ENCODE measurements around the gene SNX9.
"Not testable (repeated sequence)": the region's sequence is repeated elsewhere in the genome, so short reads cannot be mapped to it uniquely, and the experiment has no call there.

SNX9 gene

DNA sequence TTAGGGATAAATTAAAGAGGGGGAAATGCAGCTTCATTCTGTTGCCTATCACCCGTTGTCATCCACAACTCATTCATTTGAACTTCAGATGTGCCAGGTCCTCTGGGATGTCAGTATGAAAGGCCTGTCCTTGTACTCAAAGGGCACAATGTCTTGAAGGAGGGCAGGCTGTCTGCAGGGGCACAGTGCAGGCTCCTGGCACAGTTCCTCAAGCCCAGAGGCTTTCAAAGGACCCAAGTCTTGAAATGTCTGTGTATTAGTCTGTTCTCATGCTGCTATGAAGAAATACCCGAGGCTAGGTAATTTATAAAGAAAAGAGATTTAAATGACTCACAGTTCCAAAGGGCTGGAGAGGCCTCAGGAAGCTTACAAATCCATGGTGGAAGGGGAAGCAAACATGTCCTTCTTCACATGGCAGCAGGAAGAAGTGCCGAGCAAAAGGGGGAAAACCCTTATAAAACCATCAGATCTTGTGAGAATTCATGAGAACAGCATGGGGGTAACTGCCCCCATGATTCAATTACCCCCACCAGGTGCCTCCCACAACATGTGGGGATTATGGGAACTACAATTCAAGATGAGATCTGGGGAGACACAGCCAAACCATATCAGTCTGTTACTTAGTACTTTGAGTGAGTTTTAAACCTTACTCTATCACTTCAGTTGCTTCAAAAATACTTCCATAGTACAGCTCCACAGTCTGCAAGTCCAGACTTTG lies 9.4 kb downstream of the SNX9 start:
- DNase-seq, result no peak

GRCh38 chr6:157834549-157834948 lies 11.5 kb downstream of the SNX9 start:
- DNase-seq, result no peak

DNA sequence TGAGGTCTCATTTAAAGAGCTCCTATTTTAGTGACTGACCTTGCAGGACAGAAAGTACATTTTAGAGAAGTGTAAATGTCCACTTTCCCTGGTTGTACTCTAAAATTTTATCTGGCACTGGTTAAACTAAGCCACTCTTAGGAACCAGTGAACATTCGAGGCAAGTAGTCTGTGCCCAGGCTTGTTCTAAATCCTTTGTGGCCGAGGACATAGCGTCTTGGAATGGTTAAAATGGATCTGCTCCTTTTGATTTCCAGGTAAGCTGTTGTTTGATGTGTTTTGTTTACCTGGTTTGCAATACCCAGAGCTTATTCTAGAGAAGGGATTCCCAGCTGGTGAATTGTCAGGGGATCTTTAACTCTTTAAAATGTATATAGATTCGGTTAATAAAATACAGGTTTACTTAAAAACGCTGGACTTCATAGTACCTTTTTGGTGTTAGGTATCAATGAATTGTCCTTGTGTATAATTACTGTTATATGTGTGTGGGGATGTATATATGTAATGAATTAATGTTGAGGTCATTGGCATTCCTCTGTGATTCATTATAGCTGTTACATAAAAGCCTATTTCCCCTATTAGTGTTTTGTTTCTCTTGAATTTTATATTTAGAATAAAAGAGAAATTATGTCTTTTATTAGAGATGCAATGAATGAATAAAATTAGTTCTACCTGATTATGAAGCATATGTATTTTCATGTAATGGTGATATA lies 15.8 kb downstream of the SNX9 start:
- DNase-seq, result no peak

DNA sequence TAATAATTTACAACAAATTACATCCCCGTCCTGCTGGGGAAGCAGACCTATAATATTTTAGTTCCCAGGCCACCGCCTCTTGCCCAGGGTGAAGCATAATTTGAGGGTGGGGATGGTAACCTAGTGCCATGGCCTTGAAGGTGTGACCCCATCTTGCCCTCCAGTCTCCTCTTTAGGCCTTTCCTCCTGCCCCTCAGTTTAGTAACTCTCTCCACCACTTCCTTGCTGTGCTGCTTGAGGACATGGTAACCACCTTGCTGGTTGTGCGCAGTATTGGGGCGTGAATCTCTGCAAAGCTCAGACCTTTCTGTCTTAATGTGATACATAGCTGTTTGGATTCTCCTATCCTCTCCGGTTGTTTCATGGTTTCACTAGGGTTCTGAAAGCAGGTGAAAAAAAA lies 16.6 kb downstream of the SNX9 start:
- no peak for DNase-seq

DNA sequence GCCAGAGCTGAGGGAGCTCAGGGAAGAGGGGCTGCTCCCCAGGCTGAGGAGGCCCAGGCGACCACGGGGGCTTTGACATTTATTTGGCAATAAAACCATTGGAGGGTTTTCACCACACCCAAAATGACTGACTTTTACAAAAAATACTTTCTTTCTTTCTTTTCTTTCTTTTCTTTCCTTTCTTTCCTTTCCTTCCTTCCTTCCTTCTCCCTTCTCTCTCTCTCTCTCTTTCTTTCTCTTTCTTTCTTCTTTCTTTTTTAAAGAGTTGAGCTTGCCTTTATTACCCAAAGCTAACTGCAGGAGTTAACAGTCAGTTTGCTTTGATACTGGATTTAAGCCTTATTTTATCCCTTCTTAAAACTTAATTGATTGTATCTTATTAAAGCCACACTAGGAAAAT lies 17.2 kb downstream of the SNX9 start:
- DNase-seq, result no peak

- DNase-seq, result no peak
These were observed 17.7 kb downstream of the SNX9 start for GRCh38 chr6:157840776-157841175.

DNA sequence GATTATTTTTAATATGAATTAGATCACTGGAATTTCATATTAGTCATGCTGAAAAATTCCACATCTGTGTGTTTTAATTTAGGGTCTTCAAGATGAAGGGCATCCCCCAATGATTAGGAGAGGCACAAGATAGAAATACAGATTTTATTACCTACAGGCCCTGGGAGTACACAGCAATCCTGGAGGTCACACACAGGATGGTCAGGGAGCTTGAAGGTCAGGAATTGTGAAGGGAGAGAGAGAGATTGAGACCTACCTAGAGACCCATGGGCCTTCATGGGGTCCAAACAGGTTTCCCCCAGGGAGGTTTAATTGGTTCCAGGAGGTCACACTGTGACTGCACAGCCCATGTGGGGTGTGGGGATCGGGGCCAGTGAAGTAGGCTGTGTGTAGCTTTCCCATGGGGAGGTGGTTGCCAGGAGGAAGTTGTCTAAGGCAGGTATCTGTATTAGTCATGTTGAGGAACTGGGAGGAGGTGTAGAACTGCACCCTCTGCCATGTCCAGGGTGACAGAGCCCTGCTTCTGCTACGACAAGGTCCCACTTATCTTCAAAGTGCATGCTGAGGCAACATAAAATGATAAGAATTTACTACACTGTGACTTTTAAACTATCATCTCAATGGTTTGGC lies 18.3 kb downstream of the SNX9 start:
- DNase-seq, result no peak

DNA sequence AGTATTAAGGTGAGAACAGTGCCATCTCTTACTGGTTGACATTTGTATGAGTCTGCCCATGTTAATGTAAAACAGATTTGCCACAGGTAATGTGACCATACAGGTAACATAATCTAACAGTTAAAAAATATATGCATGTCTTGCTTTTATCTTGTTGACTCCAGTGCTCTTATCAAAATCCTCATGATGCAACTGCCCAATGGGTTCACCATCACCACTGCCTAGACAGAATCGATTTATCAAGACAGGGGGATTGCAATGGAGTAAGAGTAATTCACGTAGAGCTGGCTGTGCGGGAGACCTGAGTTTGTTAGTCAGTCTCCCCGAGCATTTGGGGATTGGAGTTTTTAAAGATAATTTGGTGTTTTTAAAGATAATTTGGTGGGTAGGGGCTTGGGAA lies 19.2 kb downstream of the SNX9 start:
- DNase-seq, result no peak

GRCh38 chr6:157844196-157844595 lies 21.1 kb downstream of the SNX9 start:
- not testable (repeated sequence) for DNase-seq

DNA sequence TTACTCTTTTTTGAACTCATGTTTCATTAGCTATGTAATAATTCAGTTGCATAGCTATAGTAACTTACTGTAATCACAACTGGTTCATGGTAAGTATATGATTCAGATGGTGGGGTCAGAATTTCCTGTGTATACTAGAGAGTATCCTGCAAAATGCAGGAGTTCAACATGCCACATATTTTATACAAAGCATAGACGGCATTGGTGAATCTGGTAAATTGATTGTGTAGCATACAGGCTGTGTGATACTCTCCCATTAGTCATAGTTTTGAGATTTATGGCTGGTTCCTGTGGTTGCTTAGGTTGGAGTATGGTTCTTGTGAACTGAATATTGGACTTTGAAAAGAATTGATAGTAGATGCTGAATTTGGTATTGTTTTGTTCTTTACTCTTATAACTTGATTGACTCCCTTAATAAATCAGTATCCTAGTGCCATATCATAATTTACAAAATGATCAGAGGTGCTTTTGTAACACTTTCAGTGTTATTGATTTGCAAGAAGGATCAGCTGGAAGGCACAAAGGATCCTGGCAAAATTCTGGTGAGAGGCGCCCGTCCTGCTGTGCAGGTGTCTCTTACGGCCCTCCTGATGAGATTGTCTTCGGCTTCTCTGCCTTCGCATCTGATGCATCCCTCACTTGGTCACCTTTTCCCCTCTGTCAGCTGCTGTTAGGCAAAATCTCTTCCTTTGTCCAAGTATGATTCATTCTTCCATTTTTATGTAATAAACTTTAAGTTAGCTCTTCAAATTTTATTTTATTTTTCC lies 22.6 kb downstream of the SNX9 start:
- no peak for DNase-seq

- DNase-seq, result no peak
These were observed 24.8 kb downstream of the SNX9 start for GRCh38 chr6:157847846-157848245.

GRCh38 chr6:157848693-157849092 lies 25.6 kb downstream of the SNX9 start:
- DNase-seq, result no peak

- DNase-seq, result no peak
These were observed 26.4 kb downstream of the SNX9 start for GRCh38 chr6:157849288-157850017.

GRCh38 chr6:157850030-157850429 lies 27.0 kb downstream of the SNX9 start:
- DNase-seq, result no peak

GRCh38 chr6:157853018-157853805 lies 30.2 kb downstream of the SNX9 start:
- DNase-seq, result no peak

DNA sequence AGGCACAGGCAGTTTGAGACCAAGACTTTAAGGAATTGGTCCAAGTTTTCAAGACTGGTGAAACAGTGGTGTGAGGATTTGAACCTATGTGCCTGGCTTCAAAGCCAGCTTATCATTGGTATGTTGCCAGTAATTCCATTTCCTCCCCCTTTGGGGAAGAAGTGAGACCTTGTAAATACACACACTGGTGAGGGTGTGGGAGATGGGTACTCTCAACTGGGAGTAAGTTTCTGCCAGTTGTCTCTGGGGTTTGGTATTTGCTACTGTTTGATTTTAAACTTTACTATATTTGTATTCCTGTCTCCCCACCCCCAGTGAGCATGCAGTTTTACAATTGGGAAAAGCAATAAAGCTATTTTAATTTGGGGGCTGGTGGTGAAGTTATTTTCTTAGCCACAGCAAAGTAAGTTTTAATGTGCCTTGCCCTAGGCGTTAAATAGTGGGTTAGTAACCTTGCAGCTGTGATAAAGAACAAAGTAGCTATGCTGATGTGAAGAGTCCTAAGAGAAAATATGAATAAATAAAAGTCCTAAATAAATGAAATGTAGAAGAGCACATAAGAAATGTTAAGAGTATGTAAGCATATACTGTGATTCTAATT lies 31.0 kb downstream of the SNX9 start:
- DNase-seq, result no peak

- no peak for DNase-seq
These were observed 32.3 kb downstream of the SNX9 start for GRCh38 chr6:157855325-157855724.

- DNase-seq, result not testable (repeated sequence)
These were observed 32.8 kb downstream of the SNX9 start for GRCh38 chr6:157855804-157856203.

GRCh38 chr6:157858664-157859063 lies 35.6 kb downstream of the SNX9 start:
- DNase-seq, result not testable (repeated sequence)

DNA sequence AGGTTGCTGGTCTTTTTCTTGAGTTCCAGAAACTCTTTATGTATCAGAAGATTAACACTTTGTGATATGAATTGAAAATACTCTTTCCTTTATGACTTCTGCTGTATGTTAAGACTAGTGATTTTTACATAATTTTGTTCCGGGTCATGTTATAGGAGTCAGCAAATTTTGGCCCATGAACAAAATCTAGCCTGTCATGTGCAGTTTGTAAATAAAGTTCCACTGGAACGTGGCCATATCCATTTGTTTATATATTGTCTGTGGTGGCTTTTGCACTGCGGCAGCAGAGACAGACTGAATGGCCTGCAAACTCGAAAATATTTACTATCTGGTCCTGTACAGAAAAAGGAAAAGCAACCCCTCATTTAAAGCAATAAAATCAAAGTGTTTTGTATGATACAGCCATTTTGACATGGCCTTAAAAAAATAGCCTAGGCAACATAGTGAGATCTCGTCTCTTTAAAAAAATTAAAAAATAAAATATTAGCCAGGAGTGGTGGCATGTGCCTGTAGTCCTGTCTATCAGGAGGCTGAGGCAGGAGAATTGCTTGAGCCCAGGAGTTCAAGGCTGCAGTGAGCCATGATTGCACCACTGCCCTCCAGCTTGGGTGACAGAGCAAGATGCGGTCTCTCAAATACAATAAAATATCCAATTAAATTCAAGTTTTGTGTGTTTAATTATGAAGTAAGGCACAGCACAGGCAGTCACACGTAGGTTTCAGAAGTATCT lies 36.9 kb downstream of the SNX9 start:
- no peak for DNase-seq
